ENCODE measurements around the gene STAT4.

The STAT4 gene

DNA sequence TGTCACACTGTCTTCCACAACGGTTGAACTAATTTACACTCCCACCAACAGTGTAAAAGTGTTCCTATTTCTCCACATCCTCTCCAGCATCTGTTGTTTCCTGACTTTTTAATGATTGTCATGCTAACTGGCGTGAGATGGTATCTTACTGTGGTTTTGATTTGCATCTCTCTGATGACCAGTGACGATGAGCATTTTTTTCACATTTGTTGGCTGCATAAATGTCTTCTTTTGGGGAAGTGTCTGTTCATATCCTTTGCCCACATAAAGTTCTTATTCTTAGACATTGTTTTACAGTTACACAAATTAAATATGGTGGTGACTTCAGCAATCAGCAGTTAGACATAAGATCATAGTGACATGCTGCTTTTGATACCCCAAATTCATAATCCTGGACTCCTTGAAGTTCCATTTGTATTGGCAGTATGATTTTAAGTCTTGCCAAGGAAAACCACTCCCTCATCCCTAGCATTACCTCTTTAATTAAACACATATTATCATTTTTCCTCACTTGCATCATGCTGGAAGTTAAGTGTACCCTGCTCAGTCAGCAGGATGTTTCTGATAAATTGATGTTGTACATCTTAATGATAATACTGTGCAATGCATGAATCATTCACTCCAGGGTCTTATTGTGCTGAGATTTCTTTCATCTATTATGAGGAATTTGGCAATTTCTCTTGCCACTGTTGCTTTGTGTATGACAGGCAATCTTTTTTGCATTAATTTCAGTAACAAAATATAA, 69.2 kb downstream of the STAT4 start:
- DNase-seq (ENCODE audit: low read depth), result no peak

DNA sequence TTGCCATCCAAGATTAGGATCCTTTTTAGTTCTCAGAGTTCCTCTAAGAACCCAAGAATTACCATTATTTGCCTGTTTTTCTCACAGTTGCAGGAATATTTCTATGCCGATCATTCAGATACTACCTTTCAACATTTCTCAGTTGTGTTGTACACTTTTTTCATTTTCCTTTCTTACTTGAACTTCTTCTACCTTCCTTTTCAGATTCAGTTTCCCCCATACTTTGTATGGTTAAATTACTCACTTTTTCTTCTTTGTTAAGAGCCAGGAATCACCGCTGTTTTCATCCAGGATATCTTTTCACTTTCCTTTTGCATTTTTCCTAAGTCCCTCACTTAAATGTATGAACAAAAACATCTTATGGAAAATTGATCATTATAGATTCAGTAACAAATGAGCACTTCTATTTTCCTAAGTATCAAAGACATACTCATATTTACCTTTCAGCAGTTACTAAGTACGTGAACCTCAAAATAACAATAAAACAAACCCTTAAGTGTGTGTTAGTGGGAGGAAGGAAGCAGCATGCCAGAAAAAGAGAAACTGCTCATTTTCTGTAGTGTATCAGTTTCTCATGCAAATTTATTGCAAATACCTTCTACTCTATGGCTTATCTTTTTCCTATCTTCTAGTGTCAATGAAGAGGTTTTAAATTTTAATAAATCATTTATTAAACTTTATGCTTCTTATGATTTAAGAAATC, 72.5 kb downstream of the STAT4 start:
- no peak for DNase-seq (ENCODE audit: low read depth)

DNA sequence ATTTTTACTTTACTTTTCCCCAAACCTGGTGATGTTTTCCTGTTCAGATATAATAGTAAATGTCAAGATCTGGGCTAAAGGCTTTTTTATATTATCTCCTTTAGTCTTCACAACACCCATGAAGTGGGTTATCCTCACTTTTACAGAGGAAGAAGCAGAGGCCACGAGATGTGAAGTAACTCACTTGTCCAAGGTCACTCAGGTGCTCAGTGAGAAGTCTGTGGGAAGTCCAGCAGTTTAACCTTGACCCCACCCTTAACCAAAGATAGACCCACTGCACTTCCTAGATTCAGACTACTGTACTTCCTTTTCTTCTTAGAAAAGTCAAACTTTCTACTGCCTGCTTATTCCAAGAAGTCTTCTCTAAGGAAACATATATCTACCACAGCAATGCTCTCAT, 80.5 kb downstream of the STAT4 start:
- DNase-seq (ENCODE audit: low read depth), result no peak

- DNase-seq (ENCODE audit: low read depth), result no peak
These were observed 81.2 kb downstream of the STAT4 start for GRCh38 chr2:191069606-191070005.

DNA sequence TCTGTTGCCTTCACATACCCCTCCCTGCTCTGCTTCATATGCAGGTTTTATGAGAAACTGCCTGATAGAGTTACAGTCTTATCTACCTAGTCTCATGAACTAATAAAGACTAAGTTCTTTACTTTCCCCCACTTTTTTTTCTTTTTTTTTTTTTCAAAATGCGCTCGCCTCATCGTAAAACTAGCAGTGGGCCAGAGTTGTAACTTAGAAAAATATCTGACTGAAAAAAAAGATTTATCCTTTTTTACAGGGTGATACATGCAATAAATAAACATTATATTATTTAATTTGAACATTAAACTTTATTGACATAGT, 83.9 kb downstream of the STAT4 start:
- DNase-seq (ENCODE audit: low read depth), result no peak

- DNase-seq (ENCODE audit: low read depth), result no peak
These were observed 84.4 kb downstream of the STAT4 start for GRCh38 chr2:191066197-191066918.

GRCh38 chr2:191065785-191066184, 85.0 kb downstream of the STAT4 start:
- no peak for DNase-seq (ENCODE audit: low read depth)

DNA sequence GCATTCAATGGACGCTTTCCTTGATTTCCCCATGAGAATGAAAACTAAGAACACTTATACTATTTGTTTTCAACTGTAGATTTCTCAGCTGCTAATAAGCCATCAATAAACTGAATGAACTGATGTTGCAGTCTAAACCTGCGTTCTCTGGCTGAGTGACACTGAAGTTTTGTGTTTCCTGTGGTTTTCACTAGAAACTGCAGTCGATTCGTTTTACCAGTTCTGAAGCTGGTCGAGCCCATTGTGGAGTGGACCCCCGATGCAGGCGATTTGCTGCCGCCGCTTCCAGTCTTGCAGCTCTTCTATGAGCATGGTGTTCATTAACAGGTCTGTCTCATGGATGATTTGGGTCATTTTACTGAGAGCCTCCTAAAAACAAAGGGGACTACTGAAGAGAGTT, 86.2 kb downstream of the STAT4 start:
- DNase-seq (ENCODE audit: low read depth), result no peak

DNA sequence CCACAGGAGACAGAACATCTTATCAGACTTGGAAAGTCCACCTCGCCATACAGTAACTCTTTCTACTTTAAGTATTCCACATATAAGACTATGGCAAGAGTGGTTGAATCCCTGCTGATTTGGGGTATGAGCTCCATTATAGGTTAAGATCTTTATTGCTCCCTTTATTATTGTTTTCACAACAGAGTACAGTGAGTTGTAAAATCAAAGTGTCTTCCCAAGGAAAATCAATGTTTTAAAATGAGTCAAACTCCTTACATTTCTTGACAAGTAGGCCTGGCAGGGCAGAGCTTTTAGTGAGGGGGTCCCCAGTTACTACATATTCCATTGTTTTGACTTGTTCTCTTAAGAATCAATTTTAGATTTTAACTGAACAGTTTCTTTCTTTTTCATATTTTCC, 87.2 kb downstream of the STAT4 start:
- no peak for DNase-seq (ENCODE audit: low read depth)

DNA sequence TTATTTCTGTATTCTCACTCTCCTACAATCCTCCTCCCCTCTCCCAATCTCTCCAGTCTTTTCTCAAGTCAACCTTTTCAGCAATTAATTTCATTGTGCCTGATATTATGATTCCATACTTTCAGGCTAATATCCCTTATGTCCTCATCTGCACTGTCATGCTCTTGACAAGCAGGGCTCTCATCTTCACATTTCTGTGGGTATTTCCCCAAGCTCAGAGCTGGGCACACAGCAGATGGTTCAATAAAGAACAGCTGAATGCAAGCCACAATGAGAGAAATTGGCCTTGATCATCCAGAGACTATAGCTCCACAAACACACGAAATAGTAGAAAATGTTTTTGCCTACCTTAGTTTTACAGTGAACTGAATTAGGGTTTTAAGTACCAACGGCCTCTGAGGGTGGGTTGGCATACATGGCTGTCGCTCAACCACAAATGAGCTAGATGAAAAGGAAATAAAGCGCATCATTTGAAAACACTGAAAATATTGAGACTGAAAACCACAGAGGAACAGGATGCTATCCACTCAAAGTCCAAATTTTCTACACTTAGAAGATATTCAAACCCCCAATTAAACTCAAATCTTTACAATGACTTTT, 89.3 kb downstream of the STAT4 start:
- no peak for DNase-seq (ENCODE audit: low read depth)

DNA sequence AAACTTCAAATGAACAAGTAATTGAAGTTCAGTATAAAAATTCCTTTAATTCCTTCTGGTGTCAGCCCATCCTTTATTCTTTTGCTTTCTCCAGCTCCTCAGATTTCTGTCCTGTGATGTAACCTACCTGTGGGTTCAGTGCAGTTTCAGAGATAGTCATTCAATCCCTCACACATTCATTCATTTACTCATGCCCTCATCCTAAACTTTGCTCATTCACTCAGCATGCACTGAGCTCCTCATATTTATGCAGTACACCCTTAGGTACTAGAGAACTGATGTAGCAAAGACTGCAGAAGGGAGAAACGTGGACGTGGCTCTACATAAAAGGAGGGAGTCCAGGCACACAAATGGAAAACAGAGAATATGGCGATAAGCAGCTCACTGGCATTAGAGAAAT, 91.5 kb downstream of the STAT4 start:
- DNase-seq (ENCODE audit: low read depth), result no peak

DNA sequence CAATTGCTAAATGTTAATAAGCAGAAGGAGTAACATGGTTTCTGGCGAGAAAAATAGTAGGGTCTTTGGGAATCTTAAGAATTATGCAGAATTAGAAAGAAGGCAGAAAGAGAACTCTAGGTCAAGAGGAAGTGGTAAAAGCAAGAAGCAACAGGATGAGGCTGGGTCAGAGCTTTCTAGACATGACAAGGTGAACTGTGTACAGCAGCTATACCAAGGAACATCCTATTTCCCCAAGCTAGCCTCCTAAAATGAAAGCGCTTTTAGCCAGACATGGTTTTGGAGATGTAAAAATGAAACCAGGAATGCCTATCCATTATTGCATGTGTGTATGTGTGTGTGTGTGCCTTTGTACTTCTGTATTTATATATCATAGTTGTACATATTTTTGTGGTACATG, 94.6 kb downstream of the STAT4 start:
- DNase-seq (ENCODE audit: low read depth), result no peak

DNA sequence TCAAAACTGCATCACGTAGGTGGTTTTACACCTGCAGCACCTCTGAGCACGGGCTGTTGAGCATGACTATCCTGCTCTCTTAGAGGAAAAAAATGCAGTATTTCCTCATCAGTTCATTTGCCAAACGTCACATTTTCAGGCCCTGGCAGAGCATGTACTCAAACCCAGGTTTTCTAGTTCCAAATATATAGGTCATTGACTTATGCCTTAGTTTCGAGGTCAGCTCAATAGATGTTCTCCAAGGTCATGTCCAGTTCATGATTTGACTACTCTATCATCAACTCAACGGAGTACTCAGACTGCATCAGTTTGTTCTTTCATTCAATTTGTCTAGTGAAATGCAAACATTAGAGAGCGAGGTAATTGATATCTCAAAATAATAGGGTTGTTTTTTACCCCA, 97.5 kb downstream of the STAT4 start:
- no peak for DNase-seq (ENCODE audit: low read depth)

DNA sequence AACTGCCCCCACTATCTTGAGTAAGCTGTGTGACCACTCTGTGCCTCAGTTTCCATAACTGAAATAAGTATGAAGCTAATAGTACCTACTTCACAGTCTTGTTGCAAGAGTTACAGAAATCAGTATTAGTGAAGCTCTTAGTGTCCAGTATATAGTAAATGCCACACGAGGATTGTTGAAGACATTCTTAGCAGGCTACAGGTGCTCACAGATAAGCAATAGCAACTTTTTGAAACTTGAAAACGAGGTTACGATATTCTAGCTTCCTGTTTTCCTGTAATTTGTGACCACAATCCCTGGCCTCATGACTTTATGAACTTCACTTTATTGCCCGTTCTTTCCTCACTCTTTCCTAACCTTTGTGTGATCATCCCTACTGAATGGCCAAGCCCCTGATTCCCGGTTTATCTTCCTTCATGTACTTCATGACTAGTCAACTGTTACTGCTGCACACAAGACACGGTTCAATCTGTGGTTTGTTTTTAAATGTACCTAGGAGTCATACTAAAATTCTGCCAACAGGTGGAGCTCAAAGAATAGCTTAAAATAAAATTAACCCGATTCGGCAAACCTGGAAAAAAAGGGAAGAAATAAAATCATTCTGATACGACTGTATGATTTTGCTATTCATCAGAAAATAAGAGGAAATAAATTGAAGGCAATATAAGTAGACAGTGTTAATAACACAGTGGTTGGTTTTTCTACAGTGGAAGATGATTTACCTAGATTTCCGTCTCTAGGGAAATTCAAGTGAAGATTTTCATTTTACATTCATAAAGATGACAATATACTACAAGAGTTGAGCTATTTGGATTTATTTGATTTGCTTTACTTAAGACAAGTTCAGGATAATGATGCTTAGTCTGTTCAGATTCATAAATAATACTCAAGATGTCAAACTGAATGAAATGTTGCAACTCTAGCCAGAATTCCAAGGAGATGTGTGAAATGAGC, 98.7 kb downstream of the STAT4 start:
- no peak for DNase-seq (ENCODE audit: low read depth)

- no peak for DNase-seq (ENCODE audit: low read depth)
These were observed 99.6 kb downstream of the STAT4 start for GRCh38 chr2:191051177-191051576.

GRCh38 chr2:191050640-191050987, 100.2 kb downstream of the STAT4 start:
- no peak for DNase-seq (ENCODE audit: low read depth)

GRCh38 chr2:191049728-191050639, 100.8 kb downstream of the STAT4 start:
- no peak for DNase-seq (ENCODE audit: low read depth)

- DNase-seq (ENCODE audit: low read depth), result no peak
These were observed 102.7 kb downstream of the STAT4 start for GRCh38 chr2:191048073-191048472.

DNA sequence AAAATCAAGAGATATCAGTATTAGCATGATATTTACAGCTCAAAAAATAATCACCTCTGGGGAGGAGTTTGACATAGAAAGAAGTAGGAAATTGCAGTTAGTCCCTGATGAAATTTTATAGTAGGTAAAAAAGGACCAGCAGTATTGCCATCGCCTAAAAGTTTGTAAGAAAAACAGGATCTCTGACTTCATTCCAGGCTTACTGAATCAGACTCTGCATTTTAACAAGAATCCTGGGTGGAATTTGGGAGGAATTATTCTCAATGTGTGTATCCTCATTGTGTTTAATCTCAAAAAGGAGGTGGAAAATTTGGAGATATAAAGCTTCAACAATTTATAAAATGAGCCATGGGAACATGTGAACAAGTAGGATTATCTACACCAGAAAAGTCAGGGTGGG, 105.7 kb downstream of the STAT4 start:
- no peak for DNase-seq (ENCODE audit: low read depth)

DNA sequence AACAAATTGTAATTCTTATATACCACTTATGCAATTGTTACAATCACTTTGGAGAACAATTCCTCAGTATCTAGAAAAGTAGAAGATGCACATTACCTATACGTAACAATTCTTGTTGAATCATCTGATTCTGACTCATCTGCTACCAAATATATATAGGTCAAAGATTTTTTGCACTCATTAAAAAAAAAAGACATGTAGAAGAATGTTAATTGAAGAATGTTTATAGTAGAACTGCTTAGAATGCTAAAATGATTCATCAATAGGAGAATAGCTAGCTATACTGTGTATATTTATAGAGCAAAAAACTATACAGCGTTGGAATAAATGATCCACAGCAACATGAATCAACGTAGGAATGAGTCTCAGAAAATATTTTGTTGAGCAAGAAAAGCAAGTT, 107.4 kb downstream of the STAT4 start:
- no peak for DNase-seq (ENCODE audit: low read depth)

Measured in activated T-cell treated with anti-CD3 and anti-CD28 coated beads for 24 hours (primary cell).